IPS DF 6.9 (cell line): ENCODE measurements around the gene UNC5B.

Experiments used
- DNase-seq: peaks from one replicate; pipeline ENCODE4 v3.0.0-alpha.2; 2013; ENCODE audit warnings: low read depth, low spot score
- H3K27ac ChIP-seq: one replicate; pipeline ENCODE4 v1.5.1; 2013; ENCODE audit warnings: low read length, control low read depth
- H3K27me3 ChIP-seq: 2 replicates; pipeline ENCODE4 v1.6.1; 2013; ENCODE audit warnings: mild to moderate bottlenecking, low read length; ENCODE audit not compliant: control insufficient read depth, insufficient read depth
- H3K36me3 ChIP-seq: 2 replicates; pipeline ENCODE4 v1.6.1; 2013; ENCODE audit warnings: low read length; ENCODE audit not compliant: control insufficient read depth, insufficient read depth
- H3K4me1 ChIP-seq: 2 replicates; pipeline ENCODE4 v1.6.1; 2013; ENCODE audit warnings: low read length; ENCODE audit not compliant: control insufficient read depth, insufficient read depth
- H3K4me3 ChIP-seq: 2 replicates; pipeline ENCODE4 v1.5.1; 2013; ENCODE audit warnings: mild to moderate bottlenecking, low read length
- H3K9me3 ChIP-seq: 2 replicates; pipeline ENCODE4 v1.6.1; 2013; ENCODE audit warnings: low read length, inconsistent platforms; ENCODE audit not compliant: control insufficient read depth, insufficient read depth
- WGBS: extraction: QIAGEN DNeasy Blood & Tissue Kit; methylation state at CpG from one replicate; pipeline ENCODE4 v1.1.7; 2013; ENCODE audit warnings: mixed read lengths, missing lambda C conversion rate; ENCODE audit not compliant: insufficient read length, insufficient coverage; 5-methylcytosine and 5-hydroxymethylcytosine counted together

Gene UNC5B

GRCh38 chr10:71222601-71223346 is 10.4 kb downstream of the UNC5B start:
- Histone ChIP-seq H3K9me3 (no peaks in the 10 kb centered on the region), H3K27me3 (no peaks in the 10 kb centered on the region), H3K4me3 (no peak overlapping the region), H3K4me1 (peaks cover 6% of the 10 kb centered on the region), H3K36me3 (no peaks in the 10 kb centered on the region), H3K27ac (no peak overlapping the region)
- WGBS: no CpG with 5 or more reads among the region's 11 CpGs
- DNase-seq: no peak

- no peak for DNase-seq
- Histone ChIP-seq H3K27me3 (no peaks in the 10 kb centered on the region), H3K4me3 (no peak overlapping the region), H3K27ac (no peak overlapping the region), H3K36me3 (no peaks in the 10 kb centered on the region), H3K9me3 (no peaks in the 10 kb centered on the region), H3K4me1 (no peaks in the 10 kb centered on the region; the same call in none of the 2 replicates)
- no CpG with 5 or more reads among the region's 4 CpGs for WGBS
Observed at GRCh38 chr10:71223347-71224058, 11.1 kb downstream of the UNC5B start.

- no peaks in the 10 kb centered on the region; the same call in 1 of the 2 replicates for H3K4me1 ChIP-seq
- H3K9me3 ChIP-seq: no peaks in the 10 kb centered on the region
- WGBS: no CpG with 5 or more reads among the region's 12 CpGs
- H3K4me3 ChIP-seq: no peak overlapping the region
- DNase-seq: no peak
- no peak overlapping the region for H3K27ac ChIP-seq
- no peaks in the 10 kb centered on the region for H3K36me3 ChIP-seq
- H3K27me3 ChIP-seq: no peaks in the 10 kb centered on the region
Observed at GRCh38 chr10:71225291-71226058, 13.1 kb downstream of the UNC5B start.

GRCh38 chr10:71228875-71229675 is 16.7 kb downstream of the UNC5B start:
- no CpG with 5 or more reads among the region's 16 CpGs for WGBS

GRCh38 chr10:71229726-71230655 is 17.6 kb downstream of the UNC5B start:
- no peaks in the 10 kb centered on the region for H3K36me3 ChIP-seq
- DNase-seq: no peak
- H3K4me1 ChIP-seq: peaks cover 4% of the 10 kb centered on the region
- no peak overlapping the region for H3K27ac ChIP-seq
- no peaks in the 10 kb centered on the region for H3K9me3 ChIP-seq
- WGBS: no CpG with 5 or more reads among the region's 11 CpGs
- H3K27me3 ChIP-seq: no peaks in the 10 kb centered on the region
- no peak overlapping the region for H3K4me3 ChIP-seq

More at GRCh38 chr10:71228875-71229675, 16.7 kb downstream of the UNC5B start:
- Histone ChIP-seq H3K27ac (no peak overlapping the region), H3K36me3 (no peaks in the 10 kb centered on the region), H3K4me3 (no peak overlapping the region), H3K9me3 (no peaks in the 10 kb centered on the region), H3K27me3 (no peaks in the 10 kb centered on the region), H3K4me1 (peaks cover 4% of the 10 kb centered on the region)
- no peak for DNase-seq

- Histone ChIP-seq H3K27me3 (no peaks in the 10 kb centered on the region), H3K27ac (no peak overlapping the region), H3K4me3 (no peak overlapping the region), H3K36me3 (no peaks in the 10 kb centered on the region), H3K9me3 (no peaks in the 10 kb centered on the region), H3K4me1 (peaks cover 4% of the 10 kb centered on the region)
- DNase-seq: no peak
- WGBS: no CpG with 5 or more reads among the region's 1 CpG
Observed at GRCh38 chr10:71230656-71231025, 18.3 kb downstream of the UNC5B start.

- H3K4me3 ChIP-seq: no peak overlapping the region
- H3K9me3 ChIP-seq: no peaks in the 10 kb centered on the region
- H3K27me3 ChIP-seq: no peaks in the 10 kb centered on the region
- H3K36me3 ChIP-seq: no peaks in the 10 kb centered on the region
- DNase-seq: no peak
- no peak overlapping the region for H3K27ac ChIP-seq
- peaks cover 4% of the 10 kb centered on the region for H3K4me1 ChIP-seq
- no CpG with 5 or more reads among the region's 11 CpGs for WGBS
Observed at GRCh38 chr10:71231206-71231605, 18.8 kb downstream of the UNC5B start.

GRCh38 chr10:71232089-71232998 is 20.0 kb downstream of the UNC5B start:
- WGBS: no CpG with 5 or more reads among the region's 13 CpGs
- no peak for DNase-seq
- H3K4me3 ChIP-seq: no peak overlapping the region
- no peaks in the 10 kb centered on the region for H3K9me3 ChIP-seq
- H3K36me3 ChIP-seq: no peaks in the 10 kb centered on the region
- H3K27ac ChIP-seq: no peak overlapping the region
- H3K4me1 ChIP-seq: peaks cover 6% of the 10 kb centered on the region
- no peaks in the 10 kb centered on the region for H3K27me3 ChIP-seq

GRCh38 chr10:71233482-71233892 is 21.1 kb downstream of the UNC5B start:
- Histone ChIP-seq H3K4me1 (peaks cover 6% of the 10 kb centered on the region), H3K9me3 (no peaks in the 10 kb centered on the region), H3K27ac (no peak overlapping the region), H3K36me3 (no peaks in the 10 kb centered on the region), H3K27me3 (no peaks in the 10 kb centered on the region), H3K4me3 (no peak overlapping the region)
- no peak for DNase-seq
- no CpG with 5 or more reads among the region's 3 CpGs for WGBS
